Measurements from ENCODE around the gene RNU6-9.

DNA sequence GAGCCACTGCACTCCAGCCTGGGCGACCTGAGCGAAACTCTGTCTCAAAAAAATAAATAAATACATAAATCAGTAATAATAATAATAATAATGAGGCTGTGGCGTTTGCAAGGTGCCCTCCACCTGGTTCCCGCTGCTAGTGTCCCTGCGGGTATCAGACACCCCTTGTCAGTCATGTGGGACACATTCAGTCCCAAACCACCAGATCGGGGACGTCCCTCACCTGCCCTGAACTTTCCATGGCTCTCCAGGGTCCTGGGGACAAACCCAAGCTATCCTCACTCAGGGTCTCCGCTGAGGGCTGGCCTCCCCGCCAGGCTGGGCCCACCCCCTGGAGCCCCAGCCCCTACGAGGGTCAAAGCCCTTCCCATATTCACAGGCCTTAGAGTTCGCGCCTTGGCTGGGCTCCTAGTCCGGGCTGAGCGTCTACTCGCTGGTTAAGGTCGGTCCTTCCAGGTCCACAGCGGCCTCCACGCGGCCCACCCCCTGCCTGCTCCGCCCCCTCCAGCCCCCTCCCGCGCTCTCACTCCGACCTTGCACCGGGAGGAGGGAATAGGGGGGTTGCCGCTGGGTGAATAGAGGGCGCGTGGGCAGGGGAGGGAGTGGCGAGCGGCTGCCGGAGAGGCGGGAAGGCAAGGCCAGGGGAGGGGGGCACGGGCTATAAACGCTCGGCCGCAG is 23.5 kb downstream of the RNU6-9 start:
- TF ChIP-seq, protein P1, sequence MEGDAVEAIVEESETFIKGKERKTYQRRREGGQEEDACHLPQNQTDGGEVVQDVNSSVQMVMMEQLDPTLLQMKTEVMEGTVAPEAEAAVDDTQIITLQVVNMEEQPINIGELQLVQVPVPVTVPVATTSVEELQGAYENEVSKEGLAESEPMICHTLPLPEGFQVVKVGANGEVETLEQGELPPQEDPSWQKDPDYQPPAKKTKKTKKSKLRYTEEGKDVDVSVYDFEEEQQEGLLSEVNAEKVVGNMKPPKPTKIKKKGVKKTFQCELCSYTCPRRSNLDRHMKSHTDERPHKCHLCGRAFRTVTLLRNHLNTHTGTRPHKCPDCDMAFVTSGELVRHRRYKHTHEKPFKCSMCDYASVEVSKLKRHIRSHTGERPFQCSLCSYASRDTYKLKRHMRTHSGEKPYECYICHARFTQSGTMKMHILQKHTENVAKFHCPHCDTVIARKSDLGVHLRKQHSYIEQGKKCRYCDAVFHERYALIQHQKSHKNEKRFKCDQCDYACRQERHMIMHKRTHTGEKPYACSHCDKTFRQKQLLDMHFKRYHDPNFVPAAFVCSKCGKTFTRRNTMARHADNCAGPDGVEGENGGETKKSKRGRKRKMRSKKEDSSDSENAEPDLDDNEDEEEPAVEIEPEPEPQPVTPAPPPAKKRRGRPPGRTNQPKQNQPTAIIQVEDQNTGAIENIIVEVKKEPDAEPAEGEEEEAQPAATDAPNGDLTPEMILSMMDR (IDR thresholded peaks at IDR 0.05), result no peak
- no peak for TF ChIP-seq POLR2A (IDR thresholded peaks at IDR 0.05)
